Neural cell (in vitro differentiated cells): Measurements from ENCODE around the gene CEBPB. TPM values are rescaled to one million over a fixed set of nuclear protein-coding genes. Genes with fewer than 3 reads are reported as not detected.

Source experiments
- H2AFZ ChIP-seq: fragments of 200-600, 300-800 bp; sonication (generic), shearing (Covaris generic); 2 replicates; pipeline ENCODE4 v1.6.0; 2014; ENCODE audit warnings: low read depth, mild to moderate bottlenecking, antibody characterized with exemption, low read length, moderate library complexity
- H3F3A ChIP-seq: fragments of 200-600 bp; shearing (Covaris generic); 2 replicates; pipeline ENCODE4 v1.6.1; 2016; ENCODE audit warnings: mild to moderate bottlenecking, moderate library complexity, mixed read lengths, antibody characterized with exemption, low read length; ENCODE audit not compliant: insufficient read depth, poor library complexity, severe bottlenecking
- H3K27ac ChIP-seq: fragments of 200-600, 300-800 bp; sonication (generic), shearing (Covaris generic); 2 replicates; pipeline ENCODE4 v1.5.1; 2014; ENCODE audit warnings: mild to moderate bottlenecking, low read length, moderate library complexity
- H3K27me3 ChIP-seq: fragments of 300-800, 200-600 bp; sonication (generic), shearing (Covaris generic); 2 replicates; pipeline ENCODE4 v1.6.0; 2014; ENCODE audit warnings: mild to moderate bottlenecking, low read depth, low read length, moderate library complexity; ENCODE audit not compliant: insufficient read depth
- H3K36me3 ChIP-seq: fragments of 300-800, 200-600 bp; sonication (generic), shearing (Covaris generic); 2 replicates; pipeline ENCODE4 v1.5.1; 2014; ENCODE audit warnings: mild to moderate bottlenecking, antibody characterized with exemption, low read length, moderate library complexity; ENCODE audit not compliant: insufficient read depth
- H3K4me2 ChIP-seq: fragments of 300-800, 200-600 bp; sonication (generic), shearing (Covaris generic); 2 replicates; pipeline ENCODE4 v1.6.0; 2014; ENCODE audit warnings: mild to moderate bottlenecking, low read length
- H3K4me3 ChIP-seq: fragments of 300-800, 200-600 bp; sonication (generic), shearing (Covaris generic); 2 replicates; pipeline ENCODE4 v1.5.1; 2014; ENCODE audit warnings: mild to moderate bottlenecking, low read length, moderate library complexity
- H3K79me2 ChIP-seq: fragments of 200-600 bp; shearing (Covaris generic); replicated peaks from 2 replicates; pipeline ENCODE4 v1.6.0; 2014; ENCODE audit warnings: mild to moderate bottlenecking, low read length, moderate library complexity; ENCODE audit not compliant: insufficient read depth
- H3K9ac ChIP-seq: fragments of 300-800, 200-600 bp; sonication (generic), shearing (Covaris generic); 2 replicates; pipeline ENCODE4 v1.6.1; 2016; ENCODE audit warnings: mild to moderate bottlenecking, low read length, mixed read lengths
- H3K9me2 ChIP-seq: fragments of 200-600 bp; shearing (Covaris generic); 2 replicates; pipeline ENCODE4 v1.6.1; 2016; ENCODE audit warnings: mild to moderate bottlenecking, low read length, mixed read lengths; ENCODE audit not compliant: insufficient read depth
- H3K9me3 ChIP-seq: fragments of 200-600, 300-800 bp; sonication (generic), shearing (Covaris generic); 2 replicates; pipeline ENCODE4 v1.6.1; 2016; ENCODE audit warnings: mild to moderate bottlenecking, mixed run types, low read length, moderate library complexity, mixed read lengths
- H4K20me1 ChIP-seq: fragments of 200-600 bp; shearing (Covaris generic); 2 replicates; pipeline ENCODE4 v1.6.1; 2016; ENCODE audit warnings: mild to moderate bottlenecking, mixed run types; ENCODE audit not compliant: insufficient read depth
- EP300 ChIP-seq: fragments of 450-650 bp; conservative IDR thresholded peaks from 2 replicates; pipeline ENCODE4 v1.6.1; 2014; ENCODE audit warnings: antibody characterized with exemption, mild to moderate bottlenecking, moderate library complexity; ENCODE audit not compliant: poor library complexity, severe bottlenecking
- EZH2 ChIP-seq: fragments of 200-600, 300-800 bp; shearing (Covaris generic), sonication (generic); IDR thresholded peaks from 2 replicates; pipeline ENCODE4 v1.6.1; 2014; ENCODE audit warnings: antibody characterized with exemption, low read length, borderline replicate concordance, mild to moderate bottlenecking; ENCODE audit not compliant: insufficient read depth, poor library complexity, severe bottlenecking
- MXI1 ChIP-seq: fragments of 450-650 bp; conservative IDR thresholded peaks from 2 replicates; pipeline ENCODE4 v1.6.1; 2014; ENCODE audit warnings: antibody characterized with exemption, mild to moderate bottlenecking; ENCODE audit not compliant: poor library complexity, severe bottlenecking
- POLR2AphosphoS5 ChIP-seq: IDR thresholded peaks from 2 replicates; pipeline ENCODE4 v1.6.1; 2012
- RAD21 ChIP-seq: fragments of 450-650 bp; conservative IDR thresholded peaks from 2 replicates; pipeline ENCODE4 v1.6.1; 2014; ENCODE audit warnings: antibody characterized with exemption, mild to moderate bottlenecking, moderate library complexity
- SMC3 ChIP-seq: fragments of 450-650 bp; conservative IDR thresholded peaks from 2 replicates; pipeline ENCODE4 v1.6.1; 2014; ENCODE audit warnings: antibody characterized with exemption, mild to moderate bottlenecking, moderate library complexity; ENCODE audit not compliant: poor library complexity
- TAF1 ChIP-seq: IDR thresholded peaks from 2 replicates; pipeline ENCODE4 v1.6.1; 2012; ENCODE audit warnings: low read depth
- polyA plus RNA-seq: library from polyadenylated mRNA; depleted of rRNA; stranded (reverse); fragments of >200 nt; gene quantifications from 2 replicates; pipeline ENCODE4 v1.2.3, GENCODE V29; 2014
- TF ChIP-seq, protein P1 (sequence below): IDR thresholded peaks from 2 replicates; pipeline ENCODE4 v1.6.1; 2012; ENCODE audit warnings: borderline replicate concordance
- TF ChIP-seq, protein P2 (sequence below): fragments of 450-650 bp; IDR thresholded peaks from 2 replicates; pipeline ENCODE4 v1.5.1; 2014; ENCODE audit warnings: antibody characterized with exemption, mild to moderate bottlenecking, moderate library complexity; ENCODE audit not compliant: poor library complexity, severe bottlenecking

CEBPB gene
- polyA plus RNA-seq, 1 donor from 2014 or later = 0.59 TPM

DNA sequence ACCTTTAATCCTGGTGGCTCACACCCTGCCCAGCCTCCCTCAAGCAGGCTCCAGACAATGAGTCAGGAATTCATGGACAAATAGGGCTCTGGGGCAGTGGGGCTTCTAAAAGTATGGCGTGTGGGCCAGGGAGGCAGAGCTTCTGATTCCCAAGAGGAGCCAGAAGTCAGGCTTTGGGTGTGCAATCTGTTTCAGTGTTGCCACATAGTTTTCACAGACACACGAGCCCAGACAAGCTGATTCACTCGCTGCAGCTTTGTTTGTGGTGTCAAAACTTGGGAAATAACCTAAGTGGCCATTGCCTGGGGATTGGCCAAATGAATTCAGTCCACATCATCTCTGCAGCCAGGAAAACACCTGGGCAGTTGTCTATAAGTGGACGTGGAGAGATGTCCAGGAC lies 46.3 kb upstream of the CEBPB start:
- H3K79me2 ChIP-seq = peaks cover 3% of the 10 kb centered on the region
- H2AFZ ChIP-seq = no peak overlapping the region
- H3K9ac ChIP-seq = no peak overlapping the region
- no peaks in the 10 kb centered on the region for H3K9me3 ChIP-seq
- TF ChIP-seq, protein P1, sequence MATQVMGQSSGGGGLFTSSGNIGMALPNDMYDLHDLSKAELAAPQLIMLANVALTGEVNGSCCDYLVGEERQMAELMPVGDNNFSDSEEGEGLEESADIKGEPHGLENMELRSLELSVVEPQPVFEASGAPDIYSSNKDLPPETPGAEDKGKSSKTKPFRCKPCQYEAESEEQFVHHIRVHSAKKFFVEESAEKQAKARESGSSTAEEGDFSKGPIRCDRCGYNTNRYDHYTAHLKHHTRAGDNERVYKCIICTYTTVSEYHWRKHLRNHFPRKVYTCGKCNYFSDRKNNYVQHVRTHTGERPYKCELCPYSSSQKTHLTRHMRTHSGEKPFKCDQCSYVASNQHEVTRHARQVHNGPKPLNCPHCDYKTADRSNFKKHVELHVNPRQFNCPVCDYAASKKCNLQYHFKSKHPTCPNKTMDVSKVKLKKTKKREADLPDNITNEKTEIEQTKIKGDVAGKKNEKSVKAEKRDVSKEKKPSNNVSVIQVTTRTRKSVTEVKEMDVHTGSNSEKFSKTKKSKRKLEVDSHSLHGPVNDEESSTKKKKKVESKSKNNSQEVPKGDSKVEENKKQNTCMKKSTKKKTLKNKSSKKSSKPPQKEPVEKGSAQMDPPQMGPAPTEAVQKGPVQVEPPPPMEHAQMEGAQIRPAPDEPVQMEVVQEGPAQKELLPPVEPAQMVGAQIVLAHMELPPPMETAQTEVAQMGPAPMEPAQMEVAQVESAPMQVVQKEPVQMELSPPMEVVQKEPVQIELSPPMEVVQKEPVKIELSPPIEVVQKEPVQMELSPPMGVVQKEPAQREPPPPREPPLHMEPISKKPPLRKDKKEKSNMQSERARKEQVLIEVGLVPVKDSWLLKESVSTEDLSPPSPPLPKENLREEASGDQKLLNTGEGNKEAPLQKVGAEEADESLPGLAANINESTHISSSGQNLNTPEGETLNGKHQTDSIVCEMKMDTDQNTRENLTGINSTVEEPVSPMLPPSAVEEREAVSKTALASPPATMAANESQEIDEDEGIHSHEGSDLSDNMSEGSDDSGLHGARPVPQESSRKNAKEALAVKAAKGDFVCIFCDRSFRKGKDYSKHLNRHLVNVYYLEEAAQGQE = no peak
- TF ChIP-seq, protein P2, sequence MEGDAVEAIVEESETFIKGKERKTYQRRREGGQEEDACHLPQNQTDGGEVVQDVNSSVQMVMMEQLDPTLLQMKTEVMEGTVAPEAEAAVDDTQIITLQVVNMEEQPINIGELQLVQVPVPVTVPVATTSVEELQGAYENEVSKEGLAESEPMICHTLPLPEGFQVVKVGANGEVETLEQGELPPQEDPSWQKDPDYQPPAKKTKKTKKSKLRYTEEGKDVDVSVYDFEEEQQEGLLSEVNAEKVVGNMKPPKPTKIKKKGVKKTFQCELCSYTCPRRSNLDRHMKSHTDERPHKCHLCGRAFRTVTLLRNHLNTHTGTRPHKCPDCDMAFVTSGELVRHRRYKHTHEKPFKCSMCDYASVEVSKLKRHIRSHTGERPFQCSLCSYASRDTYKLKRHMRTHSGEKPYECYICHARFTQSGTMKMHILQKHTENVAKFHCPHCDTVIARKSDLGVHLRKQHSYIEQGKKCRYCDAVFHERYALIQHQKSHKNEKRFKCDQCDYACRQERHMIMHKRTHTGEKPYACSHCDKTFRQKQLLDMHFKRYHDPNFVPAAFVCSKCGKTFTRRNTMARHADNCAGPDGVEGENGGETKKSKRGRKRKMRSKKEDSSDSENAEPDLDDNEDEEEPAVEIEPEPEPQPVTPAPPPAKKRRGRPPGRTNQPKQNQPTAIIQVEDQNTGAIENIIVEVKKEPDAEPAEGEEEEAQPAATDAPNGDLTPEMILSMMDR = no peak
- TF ChIP-seq RAD21 (no peak), EP300 (no peak), SMC3 (no peak), POLR2AphosphoS5 (no peak), MXI1 (no peak), TAF1 (no peak), EZH2 (no peak)
- H3K4me3 ChIP-seq = no peak overlapping the region
- no peak overlapping the region for H3K4me2 ChIP-seq
- H4K20me1 ChIP-seq = no peaks in the 10 kb centered on the region
- no peaks in the 10 kb centered on the region for H3K9me2 ChIP-seq
- H3K27ac ChIP-seq = no peak overlapping the region
- peaks cover 8% of the 10 kb centered on the region for H3K36me3 ChIP-seq
- H3K27me3 ChIP-seq = no peaks in the 10 kb centered on the region
- no peaks in the 10 kb centered on the region for H3F3A ChIP-seq

DNA sequence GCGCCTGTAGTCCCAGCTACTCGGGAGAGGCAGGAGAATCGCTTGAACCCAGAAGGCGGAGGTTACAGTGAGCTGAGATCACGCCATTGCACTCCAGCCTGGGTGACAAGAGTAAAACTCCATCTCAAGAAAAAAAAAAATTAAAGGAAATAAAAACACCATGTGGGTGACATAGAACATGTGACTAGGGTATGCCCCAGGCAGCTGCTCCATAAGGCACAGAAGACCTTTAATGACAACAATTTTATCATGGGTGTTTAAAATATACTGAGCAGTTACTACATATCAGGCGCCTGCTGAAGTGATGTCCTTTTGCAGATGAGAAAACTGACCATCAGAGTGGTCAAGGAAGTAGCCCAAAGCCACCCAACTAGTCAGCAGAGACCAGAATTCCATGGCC lies 45.1 kb upstream of the CEBPB start:
- Histone ChIP-seq H4K20me1 (no peaks in the 10 kb centered on the region), H3K79me2 (peaks cover 3% of the 10 kb centered on the region), H2AFZ (no peak overlapping the region), H3K36me3 (peaks cover 8% of the 10 kb centered on the region), H3K9ac (no peak overlapping the region), H3K4me2 (no peak overlapping the region), H3K4me3 (no peak overlapping the region), H3K27me3 (no peaks in the 10 kb centered on the region), H3K9me2 (no peaks in the 10 kb centered on the region), H3K27ac (no peak overlapping the region), H3K9me3 (no peaks in the 10 kb centered on the region), H3F3A (no peaks in the 10 kb centered on the region)
- TF ChIP-seq EZH2 = no peak

DNA sequence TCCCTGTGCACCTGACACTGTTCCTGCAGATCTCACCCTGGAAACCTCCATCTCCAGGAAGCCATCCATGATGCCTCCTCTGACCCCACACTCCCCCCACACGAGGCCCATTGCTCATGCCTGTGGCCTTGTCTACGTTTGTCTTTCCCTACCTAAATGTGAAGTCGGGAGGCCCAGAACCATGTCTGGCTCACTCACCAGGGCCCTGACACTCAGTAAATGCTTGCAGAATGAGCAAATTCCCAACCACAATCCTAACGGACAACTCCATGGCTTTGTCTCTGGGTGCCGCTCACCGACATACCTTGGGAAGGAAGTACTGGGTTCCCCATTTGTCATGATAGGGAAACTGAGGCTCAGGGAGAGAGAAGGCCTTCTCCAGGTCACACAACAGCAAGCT lies 44.4 kb upstream of the CEBPB start:
- Histone ChIP-seq H3K36me3 (peaks cover 5% of the 10 kb centered on the region), H3K4me2 (no peak overlapping the region), H3F3A (no peaks in the 10 kb centered on the region), H3K27ac (no peak overlapping the region), H4K20me1 (no peaks in the 10 kb centered on the region), H2AFZ (no peak overlapping the region), H3K79me2 (peaks cover 3% of the 10 kb centered on the region), H3K27me3 (no peaks in the 10 kb centered on the region), H3K4me3 (no peak overlapping the region), H3K9me2 (no peaks in the 10 kb centered on the region), H3K9me3 (no peaks in the 10 kb centered on the region), H3K9ac (no peak overlapping the region)
- no peak for TF ChIP-seq EZH2
- no peak for TF ChIP-seq MXI1
- no peak for TF ChIP-seq POLR2AphosphoS5
- TF ChIP-seq EP300 = no peak
- TF ChIP-seq, protein P1 = no peak
